ENCODE data around the gene ALDH9A1.
A peak's percentile ranks its signal among the peaks of the same experiment; 100 is the strongest.
"Not testable (repeated sequence)": the region's sequence is repeated elsewhere in the genome, so short reads cannot be mapped to it uniquely, and the experiment has no call there.

ALDH9A1 gene

GRCh38 chr1:165644064-165644735 lies 54.2 kb downstream of the ALDH9A1 start:
- DNase-seq: no peak

GRCh38 chr1:165641231-165641987 lies 57.0 kb downstream of the ALDH9A1 start:
- no peak for DNase-seq

GRCh38 chr1:165639821-165640623 lies 58.3 kb downstream of the ALDH9A1 start:
- no peak for DNase-seq

DNA sequence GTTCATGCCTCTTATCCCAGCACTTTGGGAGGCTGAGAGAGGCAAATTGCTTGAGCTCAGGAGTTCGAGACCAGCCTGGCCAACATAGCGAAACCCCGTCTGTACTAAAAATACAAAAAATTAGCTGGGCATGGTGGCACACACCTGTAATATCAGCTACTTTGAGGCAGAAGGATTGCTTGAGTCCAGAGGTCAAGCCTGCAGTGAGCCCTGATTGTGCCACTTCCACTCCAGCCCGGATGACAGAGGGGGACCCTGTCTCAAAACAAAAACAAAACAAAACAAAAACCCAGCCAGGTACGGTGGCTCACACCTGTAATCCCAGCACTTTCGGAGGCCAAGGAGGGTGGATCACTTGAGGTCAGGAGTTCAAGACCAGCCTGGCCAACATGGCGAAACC lies 60.2 kb downstream of the ALDH9A1 start:
- not testable (repeated sequence) for DNase-seq

DNA sequence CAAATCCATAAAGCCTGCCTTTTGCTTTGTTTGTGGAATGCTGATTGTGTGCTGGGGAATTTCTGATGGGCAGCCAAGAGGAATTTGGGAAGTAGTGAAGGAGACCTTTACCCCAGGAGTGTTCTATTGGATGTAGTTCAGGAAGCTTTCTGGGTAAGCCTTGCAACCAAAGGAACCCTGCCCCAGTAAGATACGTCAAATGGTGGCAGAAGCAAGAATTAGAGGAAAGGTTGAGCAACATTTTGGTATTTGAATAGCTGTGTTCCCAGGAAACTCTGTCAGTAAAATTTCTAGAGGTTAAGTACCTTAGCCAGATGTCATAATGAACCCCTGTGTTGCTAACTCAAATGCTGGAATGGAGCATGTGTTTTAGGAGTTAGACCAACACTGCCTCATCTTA lies 60.9 kb downstream of the ALDH9A1 start:
- DNase-seq: no peak

DNA sequence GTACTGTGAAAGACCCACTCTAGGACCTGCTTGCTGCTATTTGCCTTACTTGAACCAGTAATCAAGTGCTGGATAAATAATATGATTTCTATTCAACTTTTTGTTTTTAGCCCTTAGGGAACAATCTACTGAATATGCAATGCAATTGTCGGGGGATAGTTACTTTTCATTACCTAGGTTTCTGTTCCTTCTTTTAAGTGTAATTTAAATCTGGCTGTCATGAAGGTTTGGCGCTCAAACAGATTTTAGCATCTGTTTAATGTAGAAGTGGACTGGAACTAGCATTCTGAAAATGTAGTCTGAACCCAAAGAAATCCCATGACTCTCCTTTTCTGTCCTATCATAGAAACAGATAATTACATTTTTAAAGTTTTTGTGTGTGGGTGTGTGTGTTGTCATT lies 62.5 kb downstream of the ALDH9A1 start:
- DNase-seq: no peak

- no peak for DNase-seq
Measured at GRCh38 chr1:165635329-165635728, 63.0 kb downstream of the ALDH9A1 start.

DNA sequence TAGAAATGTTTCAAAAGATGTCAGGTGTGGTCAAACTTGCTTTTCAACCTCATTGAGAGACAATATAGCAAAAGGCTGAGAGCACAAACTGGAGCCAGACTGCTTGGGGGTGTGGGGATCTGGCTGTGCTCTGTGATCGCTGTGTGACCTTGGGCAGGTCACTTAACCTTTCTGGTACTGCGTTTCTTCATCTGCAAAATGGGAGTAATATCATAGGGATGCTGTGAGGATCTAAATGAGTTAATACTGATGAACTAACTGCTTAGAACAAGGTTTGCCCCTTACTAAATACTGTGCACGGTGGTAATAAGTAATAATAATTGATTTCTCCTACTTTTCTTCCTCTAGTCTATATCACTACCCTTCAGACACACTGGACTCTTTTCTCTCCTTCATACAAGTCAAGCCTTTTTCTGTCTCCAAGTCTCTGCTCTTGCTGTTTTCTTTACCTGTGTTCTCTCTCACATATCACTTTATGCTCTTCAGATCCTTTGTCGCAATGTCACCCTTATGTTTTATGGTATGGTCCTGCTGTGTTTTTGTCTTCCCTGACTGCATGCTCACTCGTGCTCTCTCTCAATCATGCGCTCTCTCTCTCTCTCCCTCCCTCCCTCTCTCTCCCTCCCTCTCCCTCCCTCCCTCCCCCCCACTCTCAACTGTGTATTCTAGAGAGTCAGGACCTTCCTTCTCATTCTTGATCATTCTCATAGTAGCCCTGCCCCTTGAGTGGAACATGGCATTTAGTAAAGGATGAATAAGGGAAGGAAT lies 64.0 kb downstream of the ALDH9A1 start:
- DNase-seq: no peak

DNA sequence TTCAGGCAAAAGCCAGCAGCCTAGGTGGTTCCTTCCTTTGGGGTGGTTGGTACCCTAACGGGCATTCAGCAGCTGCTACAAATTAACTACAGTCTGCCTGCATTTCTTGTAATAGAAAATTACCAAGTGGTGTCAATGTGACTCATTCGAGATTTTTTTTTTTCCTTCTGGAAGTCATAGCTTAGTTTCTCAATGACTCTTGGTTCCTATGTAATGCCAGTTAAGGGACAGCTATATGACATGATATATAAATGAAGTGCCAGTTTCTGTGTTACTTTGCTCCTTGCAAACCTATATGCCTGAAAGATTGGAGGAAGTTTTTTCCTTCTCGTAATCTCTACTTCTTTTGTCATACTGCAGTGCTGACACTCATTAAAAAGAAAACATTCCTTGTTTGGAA lies 64.7 kb downstream of the ALDH9A1 start:
- no peak for DNase-seq

DNA sequence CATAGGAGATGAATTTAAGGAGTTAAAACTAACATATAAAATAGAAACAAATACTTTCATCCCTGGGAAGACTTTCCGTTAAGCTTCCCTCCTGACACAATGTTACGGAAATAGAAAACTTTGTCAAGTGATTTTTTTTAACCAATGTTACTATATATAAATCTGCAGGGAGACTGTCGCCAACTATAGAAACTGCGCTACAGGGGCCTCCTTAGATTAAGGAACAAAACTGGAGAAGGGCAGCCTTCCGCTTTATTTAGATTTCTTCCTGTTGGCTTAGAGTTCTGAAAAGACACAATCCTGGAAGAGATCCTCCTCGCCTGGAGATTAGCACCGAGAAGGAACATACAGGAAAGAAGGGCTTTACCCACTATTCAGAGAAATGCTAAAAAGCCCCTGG lies 65.9 kb downstream of the ALDH9A1 start:
- DNase-seq: no peak

DNA sequence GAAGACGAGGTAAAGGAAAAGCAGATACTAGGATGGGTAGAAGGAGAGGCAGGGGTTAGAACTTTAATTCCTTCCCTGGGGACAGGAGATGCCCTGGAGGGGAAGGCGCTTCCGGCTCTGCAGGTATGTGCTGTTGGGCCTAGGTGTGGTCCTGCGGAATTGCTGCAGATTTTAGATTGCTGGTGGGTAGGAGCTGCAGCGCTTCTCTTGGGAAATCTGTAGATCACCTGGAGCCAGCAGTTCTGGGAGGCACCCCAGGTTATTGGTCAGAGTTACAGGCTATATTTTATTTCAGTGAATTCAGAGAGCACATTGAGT lies 66.3 kb downstream of the ALDH9A1 start:
- DNase-seq: no peak

DNA sequence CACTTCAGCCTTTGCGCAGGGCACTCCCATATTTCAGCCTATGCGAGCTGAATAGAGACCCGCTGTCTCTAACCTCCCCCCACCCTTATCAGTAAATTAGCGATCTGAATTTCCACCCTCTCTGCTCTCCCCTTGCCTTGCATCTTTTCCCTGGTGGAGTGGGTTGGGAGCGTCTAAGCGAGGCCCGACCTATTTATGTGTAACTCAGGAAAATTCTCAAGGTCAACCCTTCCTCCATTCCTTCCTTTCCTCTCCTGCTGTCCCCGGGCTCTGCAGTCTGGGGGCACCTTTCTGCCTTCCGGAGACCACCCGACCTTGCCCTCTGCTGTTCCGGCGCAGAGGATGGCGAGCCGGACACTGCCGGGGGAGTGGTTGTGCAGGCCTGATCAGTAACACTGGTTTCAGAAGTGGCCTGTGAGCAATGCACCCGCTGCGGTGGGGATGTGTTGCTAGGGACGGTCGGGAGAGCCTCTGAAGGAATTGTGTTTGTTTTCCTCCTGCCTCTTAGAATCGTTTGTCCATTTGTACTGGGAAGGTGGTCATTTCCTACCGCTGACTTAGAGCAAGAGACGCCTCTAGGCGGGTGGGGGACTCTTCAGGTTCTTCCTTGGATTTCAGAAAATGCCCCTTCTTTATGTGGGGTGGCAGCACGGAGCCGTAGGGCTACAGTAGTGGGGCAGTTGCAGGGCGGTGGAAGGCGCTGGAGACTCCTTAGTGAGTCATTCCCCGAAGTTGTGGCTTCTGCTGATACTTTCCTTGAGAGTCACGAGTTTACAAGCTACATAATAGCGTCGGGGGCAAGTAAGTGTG lies 66.8 kb downstream of the ALDH9A1 start:
- DNase-seq: peak in 1 of 2 experiments; percentile 28

DNA sequence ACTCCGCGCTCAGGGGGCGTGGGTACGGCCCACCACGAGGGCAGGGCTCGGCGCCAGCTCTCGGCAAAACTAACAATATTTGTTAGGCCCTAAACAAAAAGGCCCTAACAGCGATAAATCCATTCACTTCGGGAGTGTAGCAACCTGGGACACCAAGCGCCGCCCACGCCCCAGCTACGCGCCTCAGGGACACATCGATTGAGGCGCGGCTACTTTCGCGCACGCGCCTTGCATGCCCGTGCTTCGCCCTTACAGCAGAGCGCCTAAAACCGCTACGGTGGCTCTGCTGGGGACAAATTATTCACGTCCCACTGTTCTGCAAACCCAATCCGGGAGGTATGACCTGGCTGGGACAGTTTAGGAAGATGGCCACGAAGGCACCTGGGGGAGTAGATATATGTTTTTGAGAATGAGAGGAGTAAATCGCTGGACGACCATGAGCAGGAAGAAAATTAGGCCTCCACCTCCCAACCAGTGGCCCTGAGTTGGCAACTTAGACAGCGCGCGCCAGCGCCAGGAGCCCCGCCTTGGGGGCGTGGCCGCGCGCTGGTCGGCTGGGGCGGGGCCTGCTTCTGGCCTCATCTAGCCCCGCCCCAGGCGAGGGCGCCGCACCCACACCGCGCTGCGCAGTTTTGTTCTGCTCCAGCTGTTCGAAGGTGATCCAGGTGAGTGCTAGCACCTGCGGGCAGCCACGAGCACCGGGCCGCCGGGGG lies 67.6 kb downstream of the ALDH9A1 start, which contains the start of gene MGST3:
MGST3 (plus strand) TSS at position 606 of the 713 bp plus-strand sequence. CDS start 18,614 bp downstream, outside the sequence.
- peak; percentile 95 to 97 for DNase-seq

DNA sequence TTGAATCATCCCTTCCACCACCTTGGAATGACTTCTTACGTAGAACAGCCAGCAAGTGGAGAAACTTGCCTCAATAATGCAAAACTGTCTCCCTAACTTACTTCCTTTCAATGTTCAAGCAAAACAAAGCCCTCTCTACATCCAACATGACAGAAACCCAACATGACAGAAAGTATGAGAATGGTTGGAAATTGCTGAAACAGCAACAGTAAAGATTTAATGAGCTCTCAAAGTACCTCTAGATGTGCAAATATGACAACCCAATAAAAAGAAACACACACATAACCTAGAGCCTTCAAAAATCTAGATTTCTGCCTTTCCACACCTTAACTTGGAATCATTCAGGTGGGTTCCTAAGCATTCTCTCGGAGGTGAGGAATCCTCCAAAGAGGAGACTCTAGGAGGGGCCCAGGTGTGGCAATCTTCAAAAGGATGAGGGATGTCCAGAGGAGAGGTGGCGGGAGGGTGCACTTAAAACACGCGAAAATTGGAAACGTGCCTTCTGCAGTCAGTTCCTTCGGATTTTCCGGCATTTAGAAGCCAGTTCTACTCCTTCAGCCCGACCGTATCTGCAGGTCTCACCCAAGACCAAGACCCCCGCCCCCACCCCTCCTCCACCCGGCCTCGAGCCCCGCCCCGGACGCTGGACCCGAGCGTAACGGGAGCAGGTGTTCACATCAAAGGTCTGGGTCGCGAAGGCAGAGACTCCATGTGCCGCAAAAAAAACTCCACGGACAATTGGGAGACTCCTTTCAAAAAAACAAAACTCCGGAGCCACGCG lies 68.3 kb downstream of the ALDH9A1 start:
- peak in 1 of 2 experiments; percentile 74 for DNase-seq

DNA sequence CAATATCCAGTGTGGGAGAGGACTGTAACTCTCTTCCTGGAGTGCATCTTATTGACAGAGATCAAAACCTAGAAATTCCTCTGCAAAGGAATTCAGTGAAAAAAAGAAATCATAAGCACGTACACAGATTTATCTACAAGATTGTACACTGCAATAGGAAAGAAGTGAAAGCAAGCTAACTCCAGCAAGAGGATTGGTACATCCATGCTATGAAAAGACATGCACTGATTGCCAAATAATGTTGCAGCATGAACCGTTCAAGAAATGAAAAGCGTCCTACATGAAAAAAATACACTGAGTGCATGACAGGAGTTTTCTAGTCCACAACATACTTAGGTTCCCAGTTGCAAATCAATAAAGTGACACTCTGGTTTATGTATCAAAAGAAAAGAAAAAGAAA lies 69.2 kb downstream of the ALDH9A1 start:
- DNase-seq: no peak

GRCh38 chr1:165628147-165628822 lies 70.1 kb downstream of the ALDH9A1 start:
- DNase-seq: no peak

- DNase-seq: no peak
Measured at GRCh38 chr1:165624441-165624840, 73.9 kb downstream of the ALDH9A1 start.

- DNase-seq: no peak
Measured at GRCh38 chr1:165623624-165624023, 74.7 kb downstream of the ALDH9A1 start.

- no peak for DNase-seq
Measured at GRCh38 chr1:165619647-165620151, 78.7 kb downstream of the ALDH9A1 start.
